ENCODE data around the gene PFN4.
"Not testable (repeated sequence)": the region's sequence is repeated elsewhere in the genome, so short reads cannot be mapped to it uniquely, and the experiment has no call there.

PFN4 gene

DNA sequence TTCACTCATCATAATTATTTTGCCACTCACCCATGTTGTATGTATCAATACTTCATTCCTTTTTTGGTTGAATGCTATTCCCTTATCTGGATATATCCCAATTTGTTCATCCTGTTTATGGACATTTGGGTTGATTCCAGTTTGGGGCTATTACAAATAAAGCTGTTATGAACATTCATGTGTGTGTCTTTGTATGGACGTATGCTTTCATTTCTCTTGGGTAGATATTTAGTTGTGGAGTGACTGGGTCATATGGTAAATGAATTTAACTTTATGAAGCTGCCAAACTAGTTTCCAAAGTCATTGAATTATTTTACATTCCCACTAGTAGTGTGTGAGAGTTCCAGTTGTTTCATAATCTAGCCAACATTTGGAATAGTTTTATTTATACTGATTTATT lies 2.8 kb upstream of the PFN4 start:
- Mint-ChIP-seq H3K9me3 (no peaks in the 10 kb centered on the region), H3K4me1 (peaks cover 14% of the 10 kb centered on the region), H3K36me3 (no peaks in the 10 kb centered on the region), H3K27me3 (no peaks in the 10 kb centered on the region), H3K4me3 (no peak overlapping the region), H3K27ac (peak overlapping the region; percentile 2)
- ATAC-seq (ENCODE audit: low read depth) (no peak), DNase-seq (ENCODE audit: low spot score in 2 of 2) (no peak)

DNA sequence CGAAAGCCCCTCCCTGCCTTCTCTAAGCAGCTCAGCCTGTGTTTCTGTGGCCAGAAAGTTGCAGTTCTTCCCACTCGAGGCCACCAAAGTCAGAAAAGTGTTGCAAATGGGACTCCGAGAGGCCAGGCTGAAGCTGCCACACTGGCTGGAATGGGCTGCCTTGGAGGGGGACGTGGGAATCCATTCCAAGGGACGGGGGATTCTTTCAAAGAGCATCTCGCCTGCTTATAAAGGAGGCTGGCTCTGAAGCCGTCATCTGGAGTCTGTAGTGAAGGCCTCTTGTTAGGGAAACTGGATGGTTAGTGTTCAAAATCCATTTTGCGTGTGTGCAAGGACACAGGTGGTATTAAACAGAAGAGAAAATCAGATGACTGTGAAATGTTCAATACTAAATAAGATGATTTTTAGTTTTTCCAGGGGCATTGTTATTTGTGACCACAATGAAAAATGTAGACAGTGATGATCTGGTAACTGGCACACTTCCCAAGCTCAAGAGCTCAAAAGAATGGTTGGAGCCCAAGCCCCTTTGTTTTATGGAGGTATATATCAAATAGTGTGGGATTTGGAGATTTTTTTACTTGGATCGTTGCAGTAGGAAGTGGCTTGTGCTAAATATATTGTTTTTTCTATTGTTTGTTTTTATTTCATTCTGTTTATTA lies 917 bp upstream of the PFN4 start:
- no peaks in the 10 kb centered on the region for H3K27me3 Mint-ChIP-seq
- H3K4me1 Mint-ChIP-seq: peaks cover 14% of the 10 kb centered on the region
- DNase-seq (ENCODE audit: low spot score in 2 of 2) (no peak), ATAC-seq (ENCODE audit: low read depth) (no peak)
- no peaks in the 10 kb centered on the region for H3K9me3 Mint-ChIP-seq
- H3K4me3 Mint-ChIP-seq: peak overlapping the region; percentile 88
- H3K36me3 Mint-ChIP-seq: no peaks in the 10 kb centered on the region
- peak overlapping the region; percentile 92 for H3K27ac Mint-ChIP-seq

DNA sequence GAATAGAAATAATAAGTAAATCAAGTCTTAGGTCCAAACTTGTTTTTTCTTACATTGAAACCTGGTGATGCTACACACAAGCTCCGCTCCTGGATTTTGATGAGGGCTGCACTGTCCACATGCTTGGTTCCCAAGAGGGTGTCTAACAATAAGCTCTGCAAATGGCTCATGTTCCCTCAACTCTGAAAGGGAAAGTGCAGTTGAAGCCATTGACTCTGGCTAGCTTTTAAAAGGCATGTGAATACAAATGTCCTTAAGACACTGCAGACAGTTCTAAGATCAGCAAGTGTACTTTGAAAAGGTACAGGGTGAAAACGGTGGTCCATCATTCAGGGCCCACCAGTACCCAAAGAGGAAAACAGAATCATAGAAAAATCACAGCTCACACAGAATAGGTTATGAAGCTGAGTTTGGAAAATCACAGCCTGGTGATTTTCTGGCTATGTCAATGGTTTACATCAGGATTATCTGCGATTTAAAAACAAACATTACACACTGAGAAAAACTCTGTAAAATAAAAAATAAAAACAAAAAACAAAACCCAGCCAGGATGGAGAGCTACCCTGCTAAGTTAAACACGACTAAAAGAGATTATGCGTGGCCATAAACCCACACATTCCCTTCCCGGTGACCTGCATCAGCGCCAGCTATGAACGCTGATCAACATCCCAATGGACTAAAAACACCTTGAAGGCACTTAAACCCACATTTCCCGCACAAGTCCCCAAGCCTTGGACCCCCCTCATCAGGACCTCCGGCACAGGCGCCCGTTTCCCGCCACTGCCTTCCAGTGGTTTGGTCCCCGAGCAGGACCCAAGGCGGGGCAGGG lies 554 bp downstream of the PFN4 start:
- H3K27ac Mint-ChIP-seq: peak overlapping the region; percentile 92
- no peak for DNase-seq (ENCODE audit: low spot score in 2 of 2)
- no peak for ATAC-seq (ENCODE audit: low read depth)
- no peaks in the 10 kb centered on the region for H3K36me3 Mint-ChIP-seq
- peak overlapping the region; percentile 81 for H3K4me3 Mint-ChIP-seq
- no peaks in the 10 kb centered on the region for H3K9me3 Mint-ChIP-seq
- no peaks in the 10 kb centered on the region for H3K27me3 Mint-ChIP-seq
- H3K4me1 Mint-ChIP-seq: peaks cover 14% of the 10 kb centered on the region

DNA sequence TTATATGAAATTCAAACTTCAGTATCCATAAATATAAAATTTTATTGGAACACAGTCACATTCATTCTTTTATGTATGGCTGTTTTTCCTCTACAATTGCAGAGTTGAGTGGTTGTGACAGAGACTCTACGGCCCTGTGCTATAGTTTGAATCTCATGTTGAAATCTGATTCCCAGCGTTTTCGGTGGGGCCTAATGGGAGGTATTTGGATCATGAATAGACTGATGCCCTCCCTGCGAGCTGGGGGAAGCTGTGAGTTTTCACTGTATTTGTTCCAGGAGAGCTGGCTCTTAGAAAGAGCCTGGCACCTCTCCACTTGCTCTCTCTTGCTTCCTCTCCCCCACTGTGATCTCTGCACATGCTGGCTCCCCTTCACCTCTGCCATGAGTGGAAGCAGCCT lies 1.7 kb downstream of the PFN4 start:
- H3K4me3 Mint-ChIP-seq: no peak overlapping the region

DNA sequence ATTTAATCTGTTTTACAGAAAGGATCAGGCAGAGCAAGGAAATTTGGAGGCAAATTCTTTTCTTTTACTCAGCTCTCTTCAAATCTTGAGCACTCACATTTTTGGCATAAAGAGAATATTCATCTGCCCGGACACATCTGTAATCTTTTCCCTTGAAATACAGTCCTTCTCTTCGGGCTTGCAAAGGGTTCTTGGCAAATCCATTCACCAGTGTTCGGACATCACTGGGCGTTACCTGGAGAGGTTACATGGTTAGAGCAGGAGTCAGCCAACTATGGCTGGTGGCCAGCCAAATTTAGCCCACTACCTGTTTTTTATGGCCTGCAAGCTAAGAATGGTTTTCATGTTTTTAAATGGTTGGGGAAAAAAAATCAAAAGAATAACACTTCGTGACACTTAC lies 2.1 kb downstream of the PFN4 start:
- H3K27ac Mint-ChIP-seq: no peak overlapping the region
- H3K27me3 Mint-ChIP-seq: no peaks in the 10 kb centered on the region
- no peak for DNase-seq (ENCODE audit: low spot score in 2 of 2)
- H3K4me3 Mint-ChIP-seq: no peak overlapping the region
- no peaks in the 10 kb centered on the region for H3K36me3 Mint-ChIP-seq
- no peaks in the 10 kb centered on the region for H3K9me3 Mint-ChIP-seq
- ATAC-seq (ENCODE audit: low read depth): no peak
- H3K4me1 Mint-ChIP-seq: peaks cover 14% of the 10 kb centered on the region

More for the DNA sequence above, 1.7 kb downstream of the PFN4 start:
- Mint-ChIP-seq H3K9me3 (no peaks in the 10 kb centered on the region), H3K27ac (no peak overlapping the region), H3K4me1 (peaks cover 14% of the 10 kb centered on the region), H3K36me3 (no peaks in the 10 kb centered on the region), H3K27me3 (no peaks in the 10 kb centered on the region)
- DNase-seq (ENCODE audit: low spot score in 2 of 2) (no peak), ATAC-seq (ENCODE audit: low read depth) (no peak)

DNA sequence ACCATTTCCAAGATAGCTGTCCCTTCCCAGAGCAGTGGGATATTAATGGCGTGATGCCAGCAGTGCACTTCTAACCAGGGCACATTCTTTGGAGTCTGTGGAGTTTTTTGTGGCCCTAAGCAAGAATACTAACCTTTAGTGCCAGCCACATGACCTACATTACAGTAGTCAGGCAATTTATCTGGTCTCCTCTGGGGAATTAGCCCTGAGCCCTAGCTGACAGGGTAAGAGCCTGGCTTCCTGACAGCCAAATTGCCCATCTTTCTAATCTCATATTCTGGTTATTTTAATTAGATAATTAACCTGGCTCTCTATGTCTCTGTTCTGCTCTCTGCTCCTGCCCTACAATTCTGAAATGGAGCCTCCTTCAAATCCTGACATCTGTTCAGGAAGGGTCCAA lies 5.2 kb downstream of the PFN4 start:
- H3K4me3 Mint-ChIP-seq: no peak overlapping the region
- peaks cover 3% of the 10 kb centered on the region for H3K4me1 Mint-ChIP-seq
- DNase-seq (ENCODE audit: low spot score in 2 of 2): no peak
- H3K27ac Mint-ChIP-seq: no peak overlapping the region
- no peaks in the 10 kb centered on the region for H3K9me3 Mint-ChIP-seq
- H3K36me3 Mint-ChIP-seq: peaks cover 2% of the 10 kb centered on the region
- H3K27me3 Mint-ChIP-seq: no peaks in the 10 kb centered on the region
- ATAC-seq (ENCODE audit: low read depth): no peak

DNA sequence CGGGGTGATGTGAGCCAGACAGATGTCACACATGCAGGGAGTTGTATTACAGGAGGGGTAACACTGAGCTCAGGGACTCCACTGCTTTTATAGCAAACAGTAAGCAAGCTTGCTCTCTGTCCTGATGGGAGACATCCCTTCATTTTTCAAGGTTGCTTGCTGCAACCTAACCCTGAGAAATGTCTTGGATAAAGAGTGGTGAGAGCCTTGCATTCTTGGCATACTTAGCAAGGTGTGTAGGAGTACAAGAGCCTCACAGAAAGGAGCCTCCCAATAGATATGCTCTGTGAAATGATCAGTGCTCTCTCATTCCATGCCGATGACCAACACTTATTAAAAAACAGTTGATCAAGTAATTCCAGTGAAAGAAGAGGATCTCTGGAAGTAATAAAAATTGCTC lies 8.1 kb downstream of the PFN4 start:
- H3K36me3 Mint-ChIP-seq: peaks cover 5% of the 10 kb centered on the region
- no peaks in the 10 kb centered on the region for H3K4me1 Mint-ChIP-seq
- ATAC-seq (ENCODE audit: low read depth): no peak
- H3K4me3 Mint-ChIP-seq: no peak overlapping the region
- no peaks in the 10 kb centered on the region for H3K9me3 Mint-ChIP-seq
- DNase-seq (ENCODE audit: low spot score in 2 of 2): no peak
- no peaks in the 10 kb centered on the region for H3K27me3 Mint-ChIP-seq
- no peak overlapping the region for H3K27ac Mint-ChIP-seq

DNA sequence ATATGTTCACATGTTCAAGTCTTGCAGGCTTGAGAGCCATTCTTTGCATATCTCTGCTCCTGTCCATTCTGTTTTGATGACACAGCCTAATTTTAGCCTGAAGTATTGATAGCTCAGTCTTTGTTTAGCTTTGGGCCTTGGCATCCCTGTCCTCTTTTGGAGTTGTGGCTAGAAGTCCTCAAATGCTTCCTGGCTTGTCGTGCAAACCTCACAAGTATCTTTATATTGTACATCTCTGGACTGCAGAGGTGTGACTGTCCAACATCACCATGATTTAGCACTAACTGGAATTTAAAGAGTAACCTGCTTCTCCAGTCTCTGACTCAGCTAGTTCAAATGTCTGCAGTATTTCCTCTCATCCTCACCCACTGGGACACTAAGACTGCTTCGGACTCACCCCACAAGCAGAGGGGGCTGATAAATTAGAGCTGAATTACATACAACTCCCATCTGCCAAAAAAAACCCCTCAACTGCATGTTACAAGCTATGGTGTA lies 11.7 kb downstream of the PFN4 start:
- H3K4me1 Mint-ChIP-seq: no peaks in the 10 kb centered on the region
- H3K9me3 Mint-ChIP-seq: peaks cover 10% of the 10 kb centered on the region
- ATAC-seq (ENCODE audit: low read depth): no peak
- no peak for DNase-seq (ENCODE audit: low spot score in 2 of 2)
- H3K27ac Mint-ChIP-seq: peak overlapping the region; percentile 12
- peaks cover 10% of the 10 kb centered on the region for H3K36me3 Mint-ChIP-seq
- no peak overlapping the region for H3K4me3 Mint-ChIP-seq
- H3K27me3 Mint-ChIP-seq: no peaks in the 10 kb centered on the region

DNA sequence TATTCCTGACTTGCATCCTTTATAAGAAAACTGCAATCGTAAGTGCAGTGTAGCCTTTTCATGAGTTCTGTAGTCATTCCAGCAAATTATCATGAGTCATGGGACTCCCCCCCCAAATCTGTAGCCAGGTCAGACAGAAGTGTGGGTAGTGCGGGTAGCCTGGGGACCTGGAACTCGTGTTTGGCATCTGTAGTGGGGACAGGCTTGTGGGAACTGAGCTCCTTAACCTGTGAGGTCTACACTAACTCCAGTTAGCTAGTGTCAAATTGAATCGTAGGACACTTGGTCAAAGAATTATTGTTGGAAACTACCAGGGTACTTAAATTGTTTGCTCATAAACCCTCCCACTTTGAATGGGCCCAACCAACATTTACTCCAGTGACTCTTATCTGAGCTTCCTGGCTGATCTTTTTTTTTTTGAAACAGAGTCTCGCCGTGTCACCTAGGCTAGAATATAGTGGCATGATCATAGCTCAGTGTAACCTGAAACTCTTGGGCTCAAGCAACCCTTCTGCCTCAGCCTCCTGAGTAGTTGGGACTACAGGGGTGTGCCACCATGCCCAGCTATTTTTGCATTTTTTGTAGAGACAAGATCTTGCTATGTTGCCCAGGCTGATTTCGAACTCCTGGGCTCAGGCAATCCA lies 12.4 kb downstream of the PFN4 start:
- ATAC-seq (ENCODE audit: low read depth): no peak
- no peaks in the 10 kb centered on the region for H3K4me1 Mint-ChIP-seq
- no peaks in the 10 kb centered on the region for H3K27me3 Mint-ChIP-seq
- no peak overlapping the region for H3K4me3 Mint-ChIP-seq
- H3K9me3 Mint-ChIP-seq: peaks cover 10% of the 10 kb centered on the region
- peaks cover 10% of the 10 kb centered on the region for H3K36me3 Mint-ChIP-seq
- DNase-seq (ENCODE audit: low spot score in 2 of 2): no peak
- H3K27ac Mint-ChIP-seq: no peak overlapping the region

DNA sequence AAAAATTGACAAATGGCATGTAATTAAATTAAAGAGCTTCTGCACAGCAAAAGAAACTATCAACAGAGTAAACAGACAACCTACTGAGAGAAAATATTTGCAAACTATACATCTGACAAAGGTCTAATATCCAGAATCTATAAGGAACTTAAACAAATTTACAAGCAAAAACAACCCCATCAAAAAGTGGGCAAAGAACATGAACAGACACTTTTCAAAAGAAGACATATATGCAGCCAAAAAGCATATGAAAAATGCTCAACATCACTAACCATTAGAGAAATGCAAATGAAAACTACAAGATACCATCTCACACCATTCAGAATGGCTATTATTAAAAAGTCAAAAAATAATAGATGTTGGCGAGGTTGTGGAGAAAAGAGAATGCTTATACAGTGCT lies 13.7 kb downstream of the PFN4 start:
- Mint-ChIP-seq H3K27ac (peak overlapping the region; percentile 38), H3K36me3 (peaks cover 16% of the 10 kb centered on the region), H3K9me3 (peaks cover 14% of the 10 kb centered on the region)
- DNase-seq (ENCODE audit: low spot score in 2 of 2); H3K4me3 Mint-ChIP-seq; H3K4me1 Mint-ChIP-seq; H3K27me3 Mint-ChIP-seq; ATAC-seq (ENCODE audit: low read depth): not testable (repeated sequence)

DNA sequence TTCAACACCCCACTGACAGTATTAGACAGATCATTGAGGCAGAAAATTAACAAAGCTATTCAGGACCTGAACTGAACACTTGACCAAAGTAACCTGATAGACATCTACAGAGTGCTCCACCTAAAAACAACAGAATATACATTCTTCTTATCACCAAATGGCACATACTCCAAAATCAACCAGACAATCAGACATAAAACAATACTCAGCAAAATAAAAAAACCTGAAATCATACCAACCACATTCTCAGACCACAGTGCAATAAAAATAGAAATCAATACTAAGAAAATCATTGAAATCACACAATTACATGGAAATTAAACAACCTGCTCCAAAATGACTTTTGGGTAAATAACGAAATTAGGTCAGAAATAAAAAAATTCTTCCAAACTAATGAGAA lies 15.8 kb downstream of the PFN4 start:
- H3K27me3 Mint-ChIP-seq: no peaks in the 10 kb centered on the region
- ATAC-seq (ENCODE audit: low read depth) (no peak), DNase-seq (ENCODE audit: low spot score in 2 of 2) (no peak)
- H3K4me3 Mint-ChIP-seq: no peak overlapping the region
- peaks cover 16% of the 10 kb centered on the region for H3K36me3 Mint-ChIP-seq
- H3K9me3 Mint-ChIP-seq: peaks cover 14% of the 10 kb centered on the region
- H3K27ac Mint-ChIP-seq: no peak overlapping the region
- H3K4me1 Mint-ChIP-seq: peaks cover 14% of the 10 kb centered on the region

DNA sequence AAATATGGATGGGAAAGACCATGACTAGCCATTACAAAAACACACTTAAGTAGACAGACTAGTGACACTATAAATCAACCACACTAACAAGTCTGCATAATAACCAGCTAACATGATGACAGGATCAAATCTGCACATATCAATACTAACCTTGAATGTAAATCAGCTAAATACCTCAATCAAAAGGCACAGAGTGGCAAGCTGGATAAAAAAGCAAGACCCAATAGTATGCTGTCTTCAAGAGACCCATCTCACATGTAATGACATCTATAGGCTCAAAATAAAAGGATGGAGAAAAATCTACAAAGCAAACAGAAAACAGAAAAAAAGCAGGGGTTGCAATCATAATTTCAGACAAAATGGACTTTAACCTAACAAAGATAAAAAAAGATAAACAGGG lies 16.3 kb downstream of the PFN4 start:
- H3K4me1 Mint-ChIP-seq: peaks cover 14% of the 10 kb centered on the region
- DNase-seq (ENCODE audit: low spot score in 2 of 2) (no peak), ATAC-seq (ENCODE audit: low read depth) (no peak)
- H3K27ac Mint-ChIP-seq: no peak overlapping the region
- H3K4me3 Mint-ChIP-seq: no peak overlapping the region
- no peaks in the 10 kb centered on the region for H3K27me3 Mint-ChIP-seq
- H3K9me3 Mint-ChIP-seq: peaks cover 14% of the 10 kb centered on the region
- H3K36me3 Mint-ChIP-seq: peaks cover 16% of the 10 kb centered on the region

DNA sequence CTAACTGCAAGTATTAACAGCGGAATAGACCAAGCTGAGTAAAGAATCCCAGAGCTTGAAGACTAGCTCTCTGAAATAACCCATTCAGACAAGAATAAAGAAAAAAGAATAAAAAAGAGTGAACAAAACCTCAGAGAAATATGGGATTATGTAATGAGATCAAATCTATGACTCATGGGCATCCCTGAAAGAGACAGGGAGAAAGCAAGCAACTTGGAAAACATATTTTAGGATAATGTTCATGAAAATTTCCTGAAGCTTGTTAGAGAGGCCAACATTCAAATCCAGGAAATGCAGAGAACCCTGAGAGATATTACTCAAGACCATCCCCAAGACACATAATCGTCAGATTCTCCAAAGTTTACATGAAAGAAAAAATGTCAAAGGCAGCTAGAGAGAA lies 17.3 kb downstream of the PFN4 start:
- DNase-seq (ENCODE audit: low spot score in 2 of 2) (no peak), ATAC-seq (ENCODE audit: low read depth) (no peak)
- H3K4me3 Mint-ChIP-seq: no peak overlapping the region
- H3K9me3 Mint-ChIP-seq: peaks cover 14% of the 10 kb centered on the region
- no peaks in the 10 kb centered on the region for H3K27me3 Mint-ChIP-seq
- H3K27ac Mint-ChIP-seq: no peak overlapping the region
- H3K36me3 Mint-ChIP-seq: peaks cover 17% of the 10 kb centered on the region
- H3K4me1 Mint-ChIP-seq: peaks cover 14% of the 10 kb centered on the region

DNA sequence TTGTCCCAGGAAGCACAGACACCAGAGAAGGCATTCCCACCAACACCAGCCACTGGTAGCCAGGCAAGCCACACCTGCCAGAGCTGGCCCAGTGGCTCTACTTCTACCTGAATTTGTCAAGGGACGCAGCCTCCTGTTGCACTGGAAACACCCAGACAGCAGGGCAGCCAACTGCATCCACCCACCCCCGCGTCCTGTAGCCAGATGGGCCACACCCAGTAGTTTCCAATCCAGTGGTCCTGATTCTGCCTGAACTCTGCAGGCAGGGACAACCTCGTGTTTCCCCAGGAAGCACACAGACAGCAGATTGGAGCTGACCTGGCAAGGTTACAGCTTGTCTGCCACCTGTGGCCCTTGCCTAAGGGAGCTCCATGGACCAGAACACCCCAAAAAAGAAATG lies 18.2 kb downstream of the PFN4 start:
- DNase-seq (ENCODE audit: low spot score in 2 of 2) (no peak), ATAC-seq (ENCODE audit: low read depth) (peak; percentile 57)
- H3K36me3 Mint-ChIP-seq: peaks cover 20% of the 10 kb centered on the region
- H3K4me1 Mint-ChIP-seq: peaks cover 14% of the 10 kb centered on the region
- peaks cover 14% of the 10 kb centered on the region for H3K9me3 Mint-ChIP-seq
- no peak overlapping the region for H3K4me3 Mint-ChIP-seq
- no peaks in the 10 kb centered on the region for H3K27me3 Mint-ChIP-seq
- H3K27ac Mint-ChIP-seq: peak overlapping the region; percentile 73
